GM18951 (cell line): ENCODE data around the gene MTX2.
"Not testable (repeated sequence)": the region's sequence is repeated elsewhere in the genome, so short reads cannot be mapped to it uniquely, and the experiment has no call there.

Experiments
- POLR2A ChIP-seq: IDR thresholded peaks from 4 replicates; pipeline ENCODE4 v1.6.1; 2011; ENCODE audit warnings: mild to moderate bottlenecking; ENCODE audit not compliant: insufficient read length, insufficient read depth; ENCODE audit errors: extremely low read depth
- in situ Hi-C: fragments of 300-500 bp; cut with MboI; formaldehyde crosslinking; loops from one replicate; pipeline ENCODE4 v1.12.0; 2022; ENCODE audit warnings: low sequenced_read_pairs, mixed read lengths, inconsistent platforms; ENCODE audit not compliant: unreplicated experiment

MTX2 gene

GRCh38 chr2:176297737-176298136 lies 28.5 kb downstream of the MTX2 start:
- no peak for TF ChIP-seq POLR2A
- in situ Hi-C loops: no loop called here

- in situ Hi-C loops: not testable (repeated sequence)
Measured at GRCh38 chr2:176306020-176306419, 36.8 kb downstream of the MTX2 start.

DNA sequence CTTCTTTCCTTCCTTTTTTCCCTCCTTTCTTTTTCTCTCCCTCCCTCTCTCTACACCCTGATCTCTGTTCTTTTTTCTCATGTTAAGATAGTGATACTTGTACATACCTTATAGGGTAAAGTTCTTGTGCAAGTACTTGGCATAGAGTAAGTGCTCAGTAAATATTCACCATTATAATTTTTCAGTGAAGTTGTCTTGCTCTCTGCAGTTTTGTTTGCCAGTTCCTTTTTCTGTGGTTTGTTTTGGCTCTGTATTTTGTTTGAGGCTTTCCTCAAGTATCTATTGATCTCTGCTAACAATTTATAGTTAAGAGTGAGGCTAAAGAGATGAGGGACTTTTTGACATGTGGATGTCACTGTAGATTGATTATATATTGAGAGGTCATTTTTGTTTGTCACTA lies 48.0 kb downstream of the MTX2 start:
- no peak for TF ChIP-seq POLR2A
- in situ Hi-C loops: no loop called here

- no peak for TF ChIP-seq POLR2A
- in situ Hi-C loops: no loop called here
Measured at GRCh38 chr2:176317623-176318065, 48.4 kb downstream of the MTX2 start.

- TF ChIP-seq POLR2A: no peak
- in situ Hi-C loops: no loop called here
Measured at GRCh38 chr2:176321916-176322315, 52.7 kb downstream of the MTX2 start.

DNA sequence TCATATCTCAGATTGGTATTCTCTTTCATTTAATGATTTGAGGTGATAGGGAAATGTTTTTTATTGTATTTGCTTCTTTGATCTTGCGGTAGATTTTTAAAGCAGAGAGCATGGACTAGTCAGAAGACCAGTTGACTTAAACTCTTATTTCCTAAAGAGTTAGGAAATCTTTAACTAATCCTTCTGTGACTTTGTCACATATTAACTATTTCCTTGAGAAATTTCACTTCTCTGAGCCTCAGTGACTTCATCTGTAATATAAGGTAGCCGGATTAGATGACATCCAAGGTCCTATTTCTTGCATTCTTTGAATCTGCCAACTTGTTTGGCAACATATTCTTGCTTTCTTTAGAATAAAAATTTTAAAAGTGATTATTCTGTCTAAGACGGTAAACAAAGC lies 55.6 kb downstream of the MTX2 start:
- in situ Hi-C loops: no loop called here

GRCh38 chr2:176325732-176326131 lies 56.5 kb downstream of the MTX2 start:
- no peak for TF ChIP-seq POLR2A
- in situ Hi-C loops: no loop called here

More for the DNA sequence above, 55.6 kb downstream of the MTX2 start:
- TF ChIP-seq POLR2A: no peak

DNA sequence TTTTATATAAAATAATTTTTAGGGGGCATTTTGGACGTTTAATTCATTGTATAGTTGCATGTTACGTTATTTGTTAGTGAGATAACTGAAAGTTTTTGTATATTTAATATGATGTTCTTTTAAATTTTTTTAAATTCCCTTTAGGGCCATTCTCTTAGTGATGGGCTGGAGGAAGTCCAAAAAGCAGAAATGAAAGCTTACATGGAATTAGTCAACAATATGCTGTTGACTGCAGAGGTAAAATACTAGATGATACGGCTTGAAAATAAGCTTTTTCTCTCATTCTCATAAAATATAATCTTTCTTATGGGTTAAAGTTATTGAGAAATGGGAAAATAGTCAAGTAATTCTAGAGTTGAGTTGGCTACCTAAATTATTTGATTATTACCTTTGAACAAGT lies 58.9 kb downstream of the MTX2 start:
- no peak for TF ChIP-seq POLR2A
- in situ Hi-C loops: no loop called here

GRCh38 chr2:176330612-176331011 lies 61.4 kb downstream of the MTX2 start:
- no peak for TF ChIP-seq POLR2A
- in situ Hi-C loops: no loop called here

DNA sequence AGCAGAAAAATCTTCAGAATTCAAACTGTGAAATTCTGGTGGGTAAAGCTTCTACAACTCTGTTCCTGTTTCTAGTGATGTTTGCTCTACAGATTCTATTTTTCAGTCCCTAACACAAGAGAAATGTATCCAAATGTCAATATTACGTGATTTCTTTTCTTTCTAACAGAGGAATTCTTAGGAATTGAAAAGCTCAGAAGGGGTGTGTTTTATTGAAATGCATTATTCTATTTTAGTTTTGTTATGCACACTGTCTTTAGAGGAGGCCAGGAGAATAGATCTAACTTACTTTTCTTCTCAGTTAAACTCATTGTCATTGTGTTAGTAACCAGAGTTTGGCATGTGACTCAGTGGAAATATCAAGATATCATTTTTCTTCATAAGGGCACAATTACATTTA lies 62.4 kb downstream of the MTX2 start:
- no peak for TF ChIP-seq POLR2A
- in situ Hi-C loops: no loop called here

DNA sequence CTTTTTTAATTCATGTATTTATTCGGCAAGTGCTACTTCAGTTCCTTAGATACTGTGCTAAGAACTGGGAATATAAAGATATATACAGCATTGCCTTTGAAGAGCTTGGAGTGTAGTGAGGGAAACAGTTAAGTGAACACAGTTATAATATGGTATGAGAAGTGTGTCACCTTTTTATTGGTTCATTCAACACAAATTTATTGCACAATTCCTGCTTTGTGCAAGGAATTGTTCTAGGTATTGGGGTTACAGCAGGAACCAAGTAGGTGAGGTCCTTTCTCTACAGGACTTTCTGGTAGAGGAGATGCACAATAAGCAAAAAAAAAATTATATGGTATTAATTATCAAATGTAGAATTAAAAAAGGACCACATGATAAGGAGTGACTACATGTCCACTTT lies 65.5 kb downstream of the MTX2 start:
- no peak for TF ChIP-seq POLR2A
- in situ Hi-C loops: no loop called here

DNA sequence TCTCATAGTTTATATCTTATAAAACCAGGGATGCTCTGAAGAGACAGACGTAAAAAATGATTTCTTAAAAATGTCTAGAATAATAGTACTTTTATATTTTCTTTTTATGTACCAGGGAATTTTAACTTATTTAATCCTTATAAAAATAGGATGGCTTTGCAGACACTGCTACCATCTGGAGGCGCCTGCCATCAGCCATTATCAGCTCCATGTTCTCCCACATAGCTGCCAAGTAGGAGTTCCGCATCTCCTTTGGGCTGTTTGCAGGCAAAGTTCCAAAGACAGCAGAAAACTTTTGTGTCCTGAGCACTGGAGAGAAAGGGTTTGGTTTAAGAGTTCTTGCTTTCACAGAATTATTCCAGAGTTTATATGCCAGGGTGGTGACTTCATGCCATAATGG lies 69.2 kb downstream of the MTX2 start:
- in situ Hi-C loops: no loop called here

DNA sequence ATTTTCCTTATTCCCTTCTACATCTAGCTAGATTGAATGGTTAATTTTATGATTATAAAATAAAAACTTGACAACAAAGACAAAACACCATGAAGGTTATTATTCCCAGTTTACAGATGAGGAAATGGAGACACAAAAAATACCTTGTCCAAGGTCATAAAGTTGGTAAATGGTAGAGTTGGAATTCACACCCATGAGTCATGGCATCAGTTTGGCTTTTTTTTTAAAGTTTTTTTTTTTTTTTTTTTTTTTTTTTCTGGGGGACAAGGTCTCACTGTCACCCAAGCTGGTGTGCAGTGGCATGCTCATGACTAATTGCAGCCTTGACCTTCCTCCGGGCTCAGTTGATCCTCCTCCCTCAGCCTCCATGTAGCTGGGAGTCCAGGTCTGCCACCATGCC lies 70.0 kb downstream of the MTX2 start:
- in situ Hi-C loops: no loop called here
- TF ChIP-seq POLR2A: no peak

More for the DNA sequence above, 69.2 kb downstream of the MTX2 start:
- no peak for TF ChIP-seq POLR2A

DNA sequence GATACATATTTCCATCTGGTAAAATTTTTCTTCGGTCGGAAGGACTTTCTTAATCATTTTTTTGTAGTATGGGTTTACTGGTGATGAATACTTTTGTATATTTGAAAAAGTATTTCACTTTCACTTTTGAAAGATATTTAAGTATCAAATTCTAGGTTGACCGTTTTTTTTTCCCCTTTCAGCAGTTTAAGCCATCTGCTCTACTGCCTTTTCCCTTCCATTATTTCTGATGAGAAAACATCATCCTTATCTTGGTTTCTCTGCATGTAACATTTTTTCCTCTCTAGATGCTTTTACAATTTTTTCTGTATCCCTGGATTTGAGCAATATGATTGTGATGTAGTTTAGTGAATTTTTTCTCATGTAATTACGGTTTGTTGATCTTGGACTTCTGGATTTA lies 87.0 kb downstream of the MTX2 start:
- TF ChIP-seq POLR2A: no peak
- in situ Hi-C loops: no loop called here

GRCh38 chr2:176364273-176364977 lies 95.2 kb downstream of the MTX2 start:
- in situ Hi-C loops: no loop called here
- no peak for TF ChIP-seq POLR2A

GRCh38 chr2:176368349-176368748 lies 99.1 kb downstream of the MTX2 start:
- in situ Hi-C loops: no loop called here
- TF ChIP-seq POLR2A: no peak
